H1 (cell line): ENCODE measurements around the gene PTMA. TPM values are rescaled to one million over a fixed set of nuclear protein-coding genes. Genes with fewer than 3 reads are reported as not detected.

Source experiments
- KDM1A ChIP-seq: fragments of 200-600, 300-600 bp; sonication (generic); IDR thresholded peaks from 2 replicates; pipeline ENCODE4 v1.7.1; 2016; ENCODE audit warnings: mild to moderate bottlenecking, low read length, borderline replicate concordance
- RFX5 ChIP-seq: IDR thresholded peaks from 2 replicates; pipeline ENCODE4 v1.6.1; 2011; ENCODE audit warnings: low read depth, low read length, improper control_type of control experiment, borderline replicate concordance
- polyA plus RNA-seq, 7 experiments: library from polyadenylated mRNA; depleted of rRNA in 3 of 7; stranded (reverse) in 5 of 7; unstranded in 2 of 7; fragments of >200 nt in 5 of 7; fragments of 200-250 nt in 2 of 7; gene quantifications; 1 replicate in 5 of 7; 2 replicates in 1 of 7; 4 replicates in 1 of 7; pipeline versions ENCODE4 v1.2.1 to v1.2.3, GENCODE V29; 2011 to 2013; ENCODE audit warnings: missing spikeins in 2 of 7, mixed read lengths in 2 of 7
- total RNA-seq: library from RNA; stranded (reverse); fragmentation: NEBNext Ultra II Directional; extraction: Animal tissue kit (Norgen Biotek cat#: 25700); gene quantifications from 2 replicates; pipeline ENCODE4 v1.2.1, GENCODE V29; 2021
- TF ChIP-seq, protein P1 (sequence below): fragments of 300-600 bp; sonication (generic); IDR thresholded peaks from 2 replicates; pipeline ENCODE4 v1.7.1; 2012; ENCODE audit warnings: low read length, moderate library complexity, mild to moderate bottlenecking, inconsistent platforms; ENCODE audit not compliant: insufficient replicate concordance

Gene PTMA
- total and polyA plus RNA-seq, 2 of the 8 experiments (the other 6 are each of a cell fraction or from before 2014, with no cell fraction given): 683 to 2,680 TPM

GRCh38 chr2:231667096-231667427, 41.3 kb upstream of the PTMA start (continued):
- TF ChIP-seq, protein P1, sequence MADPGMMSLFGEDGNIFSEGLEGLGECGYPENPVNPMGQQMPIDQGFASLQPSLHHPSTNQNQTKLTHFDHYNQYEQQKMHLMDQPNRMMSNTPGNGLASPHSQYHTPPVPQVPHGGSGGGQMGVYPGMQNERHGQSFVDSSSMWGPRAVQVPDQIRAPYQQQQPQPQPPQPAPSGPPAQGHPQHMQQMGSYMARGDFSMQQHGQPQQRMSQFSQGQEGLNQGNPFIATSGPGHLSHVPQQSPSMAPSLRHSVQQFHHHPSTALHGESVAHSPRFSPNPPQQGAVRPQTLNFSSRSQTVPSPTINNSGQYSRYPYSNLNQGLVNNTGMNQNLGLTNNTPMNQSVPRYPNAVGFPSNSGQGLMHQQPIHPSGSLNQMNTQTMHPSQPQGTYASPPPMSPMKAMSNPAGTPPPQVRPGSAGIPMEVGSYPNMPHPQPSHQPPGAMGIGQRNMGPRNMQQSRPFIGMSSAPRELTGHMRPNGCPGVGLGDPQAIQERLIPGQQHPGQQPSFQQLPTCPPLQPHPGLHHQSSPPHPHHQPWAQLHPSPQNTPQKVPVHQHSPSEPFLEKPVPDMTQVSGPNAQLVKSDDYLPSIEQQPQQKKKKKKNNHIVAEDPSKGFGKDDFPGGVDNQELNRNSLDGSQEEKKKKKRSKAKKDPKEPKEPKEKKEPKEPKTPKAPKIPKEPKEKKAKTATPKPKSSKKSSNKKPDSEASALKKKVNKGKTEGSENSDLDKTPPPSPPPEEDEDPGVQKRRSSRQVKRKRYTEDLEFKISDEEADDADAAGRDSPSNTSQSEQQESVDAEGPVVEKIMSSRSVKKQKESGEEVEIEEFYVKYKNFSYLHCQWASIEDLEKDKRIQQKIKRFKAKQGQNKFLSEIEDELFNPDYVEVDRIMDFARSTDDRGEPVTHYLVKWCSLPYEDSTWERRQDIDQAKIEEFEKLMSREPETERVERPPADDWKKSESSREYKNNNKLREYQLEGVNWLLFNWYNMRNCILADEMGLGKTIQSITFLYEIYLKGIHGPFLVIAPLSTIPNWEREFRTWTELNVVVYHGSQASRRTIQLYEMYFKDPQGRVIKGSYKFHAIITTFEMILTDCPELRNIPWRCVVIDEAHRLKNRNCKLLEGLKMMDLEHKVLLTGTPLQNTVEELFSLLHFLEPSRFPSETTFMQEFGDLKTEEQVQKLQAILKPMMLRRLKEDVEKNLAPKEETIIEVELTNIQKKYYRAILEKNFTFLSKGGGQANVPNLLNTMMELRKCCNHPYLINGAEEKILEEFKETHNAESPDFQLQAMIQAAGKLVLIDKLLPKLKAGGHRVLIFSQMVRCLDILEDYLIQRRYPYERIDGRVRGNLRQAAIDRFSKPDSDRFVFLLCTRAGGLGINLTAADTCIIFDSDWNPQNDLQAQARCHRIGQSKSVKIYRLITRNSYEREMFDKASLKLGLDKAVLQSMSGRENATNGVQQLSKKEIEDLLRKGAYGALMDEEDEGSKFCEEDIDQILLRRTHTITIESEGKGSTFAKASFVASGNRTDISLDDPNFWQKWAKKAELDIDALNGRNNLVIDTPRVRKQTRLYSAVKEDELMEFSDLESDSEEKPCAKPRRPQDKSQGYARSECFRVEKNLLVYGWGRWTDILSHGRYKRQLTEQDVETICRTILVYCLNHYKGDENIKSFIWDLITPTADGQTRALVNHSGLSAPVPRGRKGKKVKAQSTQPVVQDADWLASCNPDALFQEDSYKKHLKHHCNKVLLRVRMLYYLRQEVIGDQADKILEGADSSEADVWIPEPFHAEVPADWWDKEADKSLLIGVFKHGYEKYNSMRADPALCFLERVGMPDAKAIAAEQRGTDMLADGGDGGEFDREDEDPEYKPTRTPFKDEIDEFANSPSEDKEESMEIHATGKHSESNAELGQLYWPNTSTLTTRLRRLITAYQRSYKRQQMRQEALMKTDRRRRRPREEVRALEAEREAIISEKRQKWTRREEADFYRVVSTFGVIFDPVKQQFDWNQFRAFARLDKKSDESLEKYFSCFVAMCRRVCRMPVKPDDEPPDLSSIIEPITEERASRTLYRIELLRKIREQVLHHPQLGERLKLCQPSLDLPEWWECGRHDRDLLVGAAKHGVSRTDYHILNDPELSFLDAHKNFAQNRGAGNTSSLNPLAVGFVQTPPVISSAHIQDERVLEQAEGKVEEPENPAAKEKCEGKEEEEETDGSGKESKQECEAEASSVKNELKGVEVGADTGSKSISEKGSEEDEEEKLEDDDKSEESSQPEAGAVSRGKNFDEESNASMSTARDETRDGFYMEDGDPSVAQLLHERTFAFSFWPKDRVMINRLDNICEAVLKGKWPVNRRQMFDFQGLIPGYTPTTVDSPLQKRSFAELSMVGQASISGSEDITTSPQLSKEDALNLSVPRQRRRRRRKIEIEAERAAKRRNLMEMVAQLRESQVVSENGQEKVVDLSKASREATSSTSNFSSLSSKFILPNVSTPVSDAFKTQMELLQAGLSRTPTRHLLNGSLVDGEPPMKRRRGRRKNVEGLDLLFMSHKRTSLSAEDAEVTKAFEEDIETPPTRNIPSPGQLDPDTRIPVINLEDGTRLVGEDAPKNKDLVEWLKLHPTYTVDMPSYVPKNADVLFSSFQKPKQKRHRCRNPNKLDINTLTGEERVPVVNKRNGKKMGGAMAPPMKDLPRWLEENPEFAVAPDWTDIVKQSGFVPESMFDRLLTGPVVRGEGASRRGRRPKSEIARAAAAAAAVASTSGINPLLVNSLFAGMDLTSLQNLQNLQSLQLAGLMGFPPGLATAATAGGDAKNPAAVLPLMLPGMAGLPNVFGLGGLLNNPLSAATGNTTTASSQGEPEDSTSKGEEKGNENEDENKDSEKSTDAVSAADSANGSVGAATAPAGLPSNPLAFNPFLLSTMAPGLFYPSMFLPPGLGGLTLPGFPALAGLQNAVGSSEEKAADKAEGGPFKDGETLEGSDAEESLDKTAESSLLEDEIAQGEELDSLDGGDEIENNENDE: no peak
- peak; percentile 64; the same call in 1 of the 2 replicates for TF ChIP-seq KDM1A
- no peak for TF ChIP-seq RFX5
- TF ChIP-seq, all 59 proteins: peak for 1
